Neural progenitor cell (in vitro differentiated cells): ENCODE data around the gene LAMA1. TPM values are rescaled to one million over a fixed set of nuclear protein-coding genes. Genes with fewer than 3 reads are reported as not detected.

Experiments used
- DNase-seq: peaks from one replicate; pipeline ENCODE4 v3.0.0-alpha.2; 2016; ENCODE audit warnings: low spot score
- H2AFZ ChIP-seq: fragments of 200-600 bp; sonication (generic); replicated peaks from 2 replicates; pipeline ENCODE4 v1.6.1; 2016; ENCODE audit warnings: antibody characterized with exemption
- H3F3A ChIP-seq: fragments of 200-600 bp; sonication (generic); 2 replicates; pipeline ENCODE4 v1.6.1; 2016; ENCODE audit warnings: antibody characterized with exemption, low read depth
- H3K27ac ChIP-seq: fragments of 200-600 bp; sonication (generic); 2 replicates; pipeline ENCODE4 v1.5.1; 2016; ENCODE audit warnings: mild to moderate bottlenecking
- H3K27me3 ChIP-seq: fragments of 200-600 bp; sonication (generic); 2 replicates; pipeline ENCODE4 v1.6.1; 2016; ENCODE audit warnings: mild to moderate bottlenecking, moderate library complexity
- H3K36me3 ChIP-seq: fragments of 200-600 bp; sonication (generic); 2 replicates; pipeline ENCODE4 v1.5.1; 2016
- H3K4me1 ChIP-seq: fragments of 200-600 bp; sonication (generic); 2 replicates; pipeline ENCODE4 v1.6.1; 2016; ENCODE audit warnings: mixed run types
- H3K4me2 ChIP-seq: fragments of 200-600 bp; sonication (generic); 2 replicates; pipeline ENCODE4 v1.6.1; 2016
- H3K4me3 ChIP-seq: fragments of 200-600 bp; sonication (generic); 2 replicates; pipeline ENCODE4 v1.5.1; 2016
- H3K79me2 ChIP-seq: fragments of 200-600 bp; sonication (generic); 2 replicates; pipeline ENCODE4 v1.6.1; 2016; ENCODE audit warnings: low read depth
- H3K9ac ChIP-seq: fragments of 200-600 bp; sonication (generic); 2 replicates; pipeline ENCODE4 v1.6.1; 2016
- H3K9me3 ChIP-seq: fragments of 200-600 bp; sonication (generic); 2 replicates; pipeline ENCODE4 v1.5.1; 2016; ENCODE audit warnings: low read depth
- H4K20me1 ChIP-seq: fragments of 200-600 bp; sonication (generic); 2 replicates; pipeline ENCODE4 v1.6.1; 2016; ENCODE audit warnings: low read depth
- H3K27ac Mint-ChIP-seq: 3 replicates; pipeline ENCODE4 v1.8.0; 2021; ENCODE audit warnings: mixed read lengths
- H3K27me3 Mint-ChIP-seq: 2 replicates; pipeline ENCODE4 v1.8.0; 2022; ENCODE audit warnings: low read depth, mild to moderate bottlenecking, inconsistent platforms, moderate library complexity, mixed read lengths; ENCODE audit not compliant: insufficient read depth
- H3K36me3 Mint-ChIP-seq: 3 replicates; pipeline ENCODE4 v1.8.0; 2021; ENCODE audit warnings: mixed read lengths
- H3K4me1 Mint-ChIP-seq: 3 replicates; pipeline ENCODE4 v1.8.0; 2021; ENCODE audit warnings: mixed read lengths
- H3K4me3 Mint-ChIP-seq: 3 replicates; pipeline ENCODE4 v1.8.0; 2021; ENCODE audit warnings: mild to moderate bottlenecking, moderate library complexity, mixed read lengths
- H3K9me3 Mint-ChIP-seq: 3 replicates; pipeline ENCODE4 v1.8.0; 2020; ENCODE audit warnings: mixed read lengths
- EZH2 ChIP-seq: fragments of 200-600 bp; sonication (generic); IDR thresholded peaks from 2 replicates; pipeline ENCODE4 v1.6.1; 2017; ENCODE audit warnings: antibody characterized with exemption, mild to moderate bottlenecking, moderate library complexity
- EZH2phosphoT487 ChIP-seq: fragments of 200-600 bp; sonication (generic); IDR thresholded peaks from 2 replicates; pipeline ENCODE4 v1.6.1; 2017; ENCODE audit warnings: antibody characterized with exemption
- total RNA-seq: library from RNA; depleted of rRNA; stranded (reverse); fragments of >200 nt; gene quantifications from 2 replicates; pipeline ENCODE4 v1.2.3, GENCODE V29; 2015; ENCODE audit warnings: low replicate concordance
- TF ChIP-seq, protein P1 (sequence below): fragments of 200-600 bp; sonication (generic); IDR thresholded peaks from 2 replicates; pipeline ENCODE4 v1.5.1; 2017; ENCODE audit warnings: antibody characterized with exemption, mild to moderate bottlenecking

Gene LAMA1
- total RNA-seq, 1 donor from 2014 or later = 80.3 TPM

DNA sequence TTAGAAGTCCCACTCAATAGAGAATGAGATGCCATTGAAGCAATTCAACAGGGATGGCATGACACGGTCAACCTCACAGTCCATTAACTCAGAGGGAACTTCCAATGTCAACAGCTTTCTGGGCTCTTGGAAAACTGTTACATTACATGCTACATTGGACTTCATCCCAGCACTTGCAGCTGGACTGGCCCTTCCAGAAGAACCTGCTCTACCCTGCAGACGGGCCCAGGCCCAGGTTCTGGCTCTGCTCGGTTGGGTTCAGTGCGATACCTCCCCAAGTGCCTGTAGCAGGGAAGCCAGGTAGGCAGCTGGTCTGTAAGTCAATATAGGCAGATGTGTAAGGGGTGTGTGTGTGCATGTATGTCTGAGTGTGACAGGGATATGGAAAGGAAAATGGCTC is 12.9 kb downstream of the LAMA1 start:
- H3K4me2 ChIP-seq = no peak overlapping the region
- peaks cover 100% of the 10 kb centered on the region for H3K79me2 ChIP-seq
- H4K20me1 ChIP-seq = peaks cover 11% of the 10 kb centered on the region
- H3K36me3 ChIP-seq = peaks cover 5% of the 10 kb centered on the region
- Mint-ChIP-seq H3K27ac (no peak overlapping the region), H3K4me3 (no peak overlapping the region), H3K9me3 (peaks cover 72% of the 10 kb centered on the region), H3K27me3 (peaks cover 4% of the 10 kb centered on the region), H3K36me3 (peaks cover 69% of the 10 kb centered on the region), H3K4me1 (peaks cover 7% of the 10 kb centered on the region)
- H3K4me1 ChIP-seq = no peaks in the 10 kb centered on the region
- no peak overlapping the region for H3K4me3 ChIP-seq
- H3K9ac ChIP-seq = no peak overlapping the region
- DNase-seq = no peak
- no peaks in the 10 kb centered on the region for H3F3A ChIP-seq
- no peaks in the 10 kb centered on the region for H3K9me3 ChIP-seq
- H3K27me3 ChIP-seq = no peaks in the 10 kb centered on the region
- H3K27ac ChIP-seq = no peak overlapping the region
- H2AFZ ChIP-seq = no peak overlapping the region
- TF ChIP-seq EZH2 (no peak), EZH2phosphoT487 (no peak)
- TF ChIP-seq, protein P1, sequence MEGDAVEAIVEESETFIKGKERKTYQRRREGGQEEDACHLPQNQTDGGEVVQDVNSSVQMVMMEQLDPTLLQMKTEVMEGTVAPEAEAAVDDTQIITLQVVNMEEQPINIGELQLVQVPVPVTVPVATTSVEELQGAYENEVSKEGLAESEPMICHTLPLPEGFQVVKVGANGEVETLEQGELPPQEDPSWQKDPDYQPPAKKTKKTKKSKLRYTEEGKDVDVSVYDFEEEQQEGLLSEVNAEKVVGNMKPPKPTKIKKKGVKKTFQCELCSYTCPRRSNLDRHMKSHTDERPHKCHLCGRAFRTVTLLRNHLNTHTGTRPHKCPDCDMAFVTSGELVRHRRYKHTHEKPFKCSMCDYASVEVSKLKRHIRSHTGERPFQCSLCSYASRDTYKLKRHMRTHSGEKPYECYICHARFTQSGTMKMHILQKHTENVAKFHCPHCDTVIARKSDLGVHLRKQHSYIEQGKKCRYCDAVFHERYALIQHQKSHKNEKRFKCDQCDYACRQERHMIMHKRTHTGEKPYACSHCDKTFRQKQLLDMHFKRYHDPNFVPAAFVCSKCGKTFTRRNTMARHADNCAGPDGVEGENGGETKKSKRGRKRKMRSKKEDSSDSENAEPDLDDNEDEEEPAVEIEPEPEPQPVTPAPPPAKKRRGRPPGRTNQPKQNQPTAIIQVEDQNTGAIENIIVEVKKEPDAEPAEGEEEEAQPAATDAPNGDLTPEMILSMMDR = no peak

- peaks cover 5% of the 10 kb centered on the region for H3K36me3 ChIP-seq
- Mint-ChIP-seq H3K4me3 (no peak overlapping the region), H3K27ac (no peak overlapping the region), H3K9me3 (peaks cover 63% of the 10 kb centered on the region), H3K27me3 (peaks cover 2% of the 10 kb centered on the region), H3K36me3 (peaks cover 61% of the 10 kb centered on the region), H3K4me1 (no peaks in the 10 kb centered on the region)
- H3K4me1 ChIP-seq = no peaks in the 10 kb centered on the region
- no peak overlapping the region for H2AFZ ChIP-seq
- H3K27ac ChIP-seq = no peak overlapping the region
- H3K4me2 ChIP-seq = no peak overlapping the region
- DNase-seq = no peak
- H3K9me3 ChIP-seq = no peaks in the 10 kb centered on the region
- no peak for TF ChIP-seq EZH2phosphoT487
- no peak for TF ChIP-seq EZH2
- TF ChIP-seq, protein P1 = no peak
- no peak overlapping the region for H3K4me3 ChIP-seq
- H3K27me3 ChIP-seq = no peaks in the 10 kb centered on the region
- no peaks in the 10 kb centered on the region for H3F3A ChIP-seq
- no peak overlapping the region for H3K9ac ChIP-seq
- H4K20me1 ChIP-seq = no peaks in the 10 kb centered on the region
- H3K79me2 ChIP-seq = peaks cover 84% of the 10 kb centered on the region
Observed at GRCh38 chr18:7102131-7102530, 15.5 kb downstream of the LAMA1 start.

DNA sequence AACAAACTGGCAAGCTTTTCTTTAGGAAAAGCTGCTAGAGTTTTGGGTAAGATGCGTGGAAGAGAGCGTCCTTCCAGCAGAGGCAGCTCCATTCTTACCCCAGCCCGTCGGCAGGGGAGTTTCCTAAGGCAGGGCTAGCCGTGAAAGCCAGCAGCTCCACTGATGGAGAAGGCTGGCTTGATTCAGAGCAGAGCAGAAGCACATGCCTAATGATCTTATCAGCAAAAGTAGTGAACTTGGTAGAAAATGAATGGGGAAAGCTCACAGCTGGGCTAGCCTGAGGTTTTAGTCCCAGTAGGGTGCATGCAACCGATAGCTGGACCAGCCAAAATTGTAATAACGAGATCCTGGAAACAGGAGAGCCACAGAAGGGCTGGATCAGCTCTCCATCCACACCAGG is 20.8 kb downstream of the LAMA1 start:
- Histone ChIP-seq H3K36me3 (peaks cover under 1% of the 10 kb centered on the region), H3K9me3 (no peaks in the 10 kb centered on the region), H3K4me2 (no peak overlapping the region), H2AFZ (no peak overlapping the region), H3K79me2 (peaks cover 77% of the 10 kb centered on the region), H3K4me1 (peaks cover 7% of the 10 kb centered on the region), H3K27ac (no peak overlapping the region), H3F3A (peaks cover 4% of the 10 kb centered on the region), H3K27me3 (no peaks in the 10 kb centered on the region), H3K4me3 (no peak overlapping the region), H3K9ac (no peak overlapping the region), H4K20me1 (peaks cover 39% of the 10 kb centered on the region)
- Mint-ChIP-seq H3K9me3 (peaks cover 51% of the 10 kb centered on the region), H3K36me3 (peaks cover 50% of the 10 kb centered on the region), H3K27ac (no peak overlapping the region), H3K4me1 (peaks cover 29% of the 10 kb centered on the region), H3K4me3 (no peak overlapping the region), H3K27me3 (peaks cover 2% of the 10 kb centered on the region)
- TF ChIP-seq EZH2phosphoT487 = no peak
- TF ChIP-seq EZH2 = no peak
- TF ChIP-seq, protein P1 = no peak
- no peak for DNase-seq
